H9 (cell line): ENCODE measurements around the gene TRPM8. TPM values are rescaled to one million over a fixed set of nuclear protein-coding genes. Genes with fewer than 3 reads are reported as not detected.

Experiments
- DNase-seq: peaks from one replicate; pipeline ENCODE4 v3.0.0-alpha.2; 2017
- H2AFZ ChIP-seq: one replicate; pipeline ENCODE4 v1.6.1; 2013; ENCODE audit warnings: mild to moderate bottlenecking, low read length, control low read depth, moderate library complexity
- H2AK5ac ChIP-seq: 2 replicates; pipeline ENCODE4 v1.6.1; 2013; ENCODE audit warnings: low read length, control low read depth, mixed read lengths; ENCODE audit not compliant: insufficient read length
- H2BK120ac ChIP-seq: one replicate; pipeline ENCODE4 v1.6.1; 2013; ENCODE audit warnings: low read depth, mild to moderate bottlenecking, low read length, control low read depth, inconsistent platforms; ENCODE audit not compliant: poor library complexity, severe bottlenecking
- H2BK12ac ChIP-seq: 2 replicates; pipeline ENCODE4 v1.6.1; 2013; ENCODE audit warnings: low read length, control low read depth, mixed read lengths, low read depth; ENCODE audit not compliant: insufficient read length
- H2BK15ac ChIP-seq: 2 replicates; pipeline ENCODE4 v1.6.1; 2013; ENCODE audit warnings: low read depth, low read length, control low read depth
- H2BK20ac ChIP-seq: one replicate; pipeline ENCODE4 v1.6.1; 2013; ENCODE audit warnings: low read depth, mild to moderate bottlenecking, low read length, control low read depth, inconsistent platforms; ENCODE audit not compliant: poor library complexity, severe bottlenecking
- H2BK5ac ChIP-seq: 2 replicates; pipeline ENCODE4 v1.6.1; 2013; ENCODE audit warnings: low read length, control low read depth, mixed read lengths; ENCODE audit not compliant: insufficient read length
- H3K14ac ChIP-seq: 2 replicates; pipeline ENCODE4 v1.6.1; 2013; ENCODE audit warnings: low read length, control low read depth; ENCODE audit not compliant: insufficient read depth
- H3K18ac ChIP-seq: 2 replicates; pipeline ENCODE4 v1.6.1; 2013; ENCODE audit warnings: low read depth, mild to moderate bottlenecking, mixed read lengths, low read length, control low read depth; ENCODE audit not compliant: insufficient read length
- H3K23ac ChIP-seq: 2 replicates; pipeline ENCODE4 v1.6.1; 2013; ENCODE audit warnings: low read length, control low read depth, mixed read lengths, low read depth; ENCODE audit not compliant: insufficient read length
- H3K23me2 ChIP-seq: 2 replicates; pipeline ENCODE4 v1.6.1; 2013; ENCODE audit warnings: low read depth, mild to moderate bottlenecking, mixed read lengths, low read length, control low read depth; ENCODE audit not compliant: insufficient read length, poor library complexity, severe bottlenecking
- H3K27ac ChIP-seq: 2 replicates; pipeline ENCODE4 v1.5.1; 2013; ENCODE audit warnings: low read length, control low read depth, mixed read lengths, low read depth; ENCODE audit not compliant: insufficient read length
- H3K27me3 ChIP-seq: 2 replicates; pipeline ENCODE4 v1.6.1; 2013; ENCODE audit warnings: low read length, control low read depth, inconsistent platforms; ENCODE audit not compliant: insufficient read depth
- H3K4ac ChIP-seq: 2 replicates; pipeline ENCODE4 v1.6.1; 2013; ENCODE audit warnings: low read depth, mild to moderate bottlenecking, control low read depth, inconsistent platforms, low read length, moderate library complexity
- H3K4me1 ChIP-seq: 2 replicates; pipeline ENCODE4 v1.6.1; 2013; ENCODE audit warnings: low read length, control low read depth, inconsistent platforms; ENCODE audit not compliant: insufficient read depth
- H3K4me2 ChIP-seq: 2 replicates; pipeline ENCODE4 v1.6.1; 2013; ENCODE audit warnings: low read length, control low read depth, mixed read lengths; ENCODE audit not compliant: insufficient read length, insufficient read depth
- H3K56ac ChIP-seq: 2 replicates; pipeline ENCODE4 v1.6.1; 2013; ENCODE audit warnings: low read depth, mild to moderate bottlenecking, mixed read lengths, low read length, control low read depth; ENCODE audit not compliant: insufficient read length
- H3K79me1 ChIP-seq: 2 replicates; pipeline ENCODE4 v1.6.1; 2013; ENCODE audit warnings: low read depth, mild to moderate bottlenecking, moderate library complexity, low read length, control low read depth, inconsistent platforms; ENCODE audit not compliant: insufficient read depth, poor library complexity, severe bottlenecking
- H3K79me2 ChIP-seq: 2 replicates; pipeline ENCODE4 v1.6.1; 2013; ENCODE audit warnings: low read length, control low read depth, inconsistent platforms; ENCODE audit not compliant: insufficient read depth
- H3K9ac ChIP-seq: 2 replicates; pipeline ENCODE4 v1.6.1; 2013; ENCODE audit warnings: low read length, control low read depth, mixed read lengths; ENCODE audit not compliant: insufficient read length; ENCODE audit errors: extremely low read depth
- H3K9me3 ChIP-seq: one replicate; pipeline ENCODE4 v1.6.1; 2013; ENCODE audit warnings: low read depth, low read length, inconsistent platforms; ENCODE audit not compliant: control insufficient read depth
- H3T11ph ChIP-seq: one replicate; pipeline ENCODE4 v1.6.1; 2013; ENCODE audit warnings: mild to moderate bottlenecking, low read length, control low read depth, inconsistent platforms
- H4K20me1 ChIP-seq: one replicate; pipeline ENCODE4 v1.6.1; 2013; ENCODE audit not compliant: control insufficient read depth, insufficient read length, insufficient read depth
- H4K5ac ChIP-seq: 2 replicates; pipeline ENCODE4 v1.6.1; 2013; ENCODE audit warnings: low read depth, mild to moderate bottlenecking, mixed read lengths, low read length, control low read depth; ENCODE audit not compliant: insufficient read length
- H4K8ac ChIP-seq: replicated peaks from 2 replicates; pipeline ENCODE4 v1.6.1; 2013; ENCODE audit warnings: low read length, control low read depth, mixed read lengths, low read depth; ENCODE audit not compliant: insufficient read length
- H4K91ac ChIP-seq: 2 replicates; pipeline ENCODE4 v1.6.1; 2013; ENCODE audit warnings: low read depth, mild to moderate bottlenecking, moderate library complexity, mixed read lengths, low read length, control low read depth; ENCODE audit not compliant: insufficient read length
- H3K27ac Mint-ChIP-seq, 3 experiments: 2 replicates in 2 of 3; 3 replicates in 1 of 3; pipeline ENCODE4 v1.8.0; 2020 to 2021; ENCODE audit warnings: mixed read lengths in 3 of 3, mild to moderate bottlenecking in 1 of 3, moderate library complexity in 1 of 3
- H3K27me3 Mint-ChIP-seq: 2 replicates; pipeline ENCODE4 v1.8.0; 2021; ENCODE audit warnings: low read depth, mild to moderate bottlenecking, moderate library complexity, mixed read lengths
- H3K36me3 Mint-ChIP-seq, 3 experiments: 2 replicates in 2 of 3; 3 replicates in 1 of 3; pipeline ENCODE4 v1.8.0; 2020 to 2021; ENCODE audit warnings: low read depth in 3 of 3, mixed read lengths in 3 of 3; ENCODE audit not compliant: insufficient read depth in 1 of 3
- H3K4me1 Mint-ChIP-seq, 2 experiments: 2 replicates each; pipeline ENCODE4 v1.8.0; 2020; ENCODE audit warnings: mixed read lengths in 2 of 2
- H3K4me3 Mint-ChIP-seq, 2 experiments: 2 replicates in 1 of 2; 3 replicates in 1 of 2; pipeline ENCODE4 v1.8.0; 2020 to 2021; ENCODE audit warnings: mild to moderate bottlenecking in 2 of 2, mixed read lengths in 2 of 2, moderate library complexity in 1 of 2
- H3K9me3 Mint-ChIP-seq, 2 experiments: 2 replicates in 1 of 2; 3 replicates in 1 of 2; pipeline ENCODE4 v1.8.0; 2020; ENCODE audit warnings: mild to moderate bottlenecking in 2 of 2, mixed read lengths in 2 of 2, moderate library complexity in 1 of 2
- WGBS: extraction: QIAGEN DNeasy Blood & Tissue Kit; methylation state at CpG from one replicate; pipeline ENCODE4 v1.1.7; 2013; ENCODE audit warnings: missing lambda C conversion rate, low lambda C conversion rate, mixed read lengths; ENCODE audit not compliant: insufficient read length; ENCODE audit errors: extremely low coverage; 5-methylcytosine and 5-hydroxymethylcytosine counted together
- total RNA-seq: library from RNA; stranded (reverse); gene quantifications from 2 replicates; pipeline ENCODE4 v1.2.1, GENCODE V29; 2021
- TF ChIP-seq, protein P1 (sequence below): fragments of 200-600 bp; sonication (generic); conservative IDR thresholded peaks from 3 replicates; pipeline ENCODE4 v1.8.0; 2021; ENCODE audit warnings: antibody characterized with exemption, mild to moderate bottlenecking

The TRPM8 gene
- total RNA-seq, 1 experiment from 2014 or later: 0.28 TPM

DNA sequence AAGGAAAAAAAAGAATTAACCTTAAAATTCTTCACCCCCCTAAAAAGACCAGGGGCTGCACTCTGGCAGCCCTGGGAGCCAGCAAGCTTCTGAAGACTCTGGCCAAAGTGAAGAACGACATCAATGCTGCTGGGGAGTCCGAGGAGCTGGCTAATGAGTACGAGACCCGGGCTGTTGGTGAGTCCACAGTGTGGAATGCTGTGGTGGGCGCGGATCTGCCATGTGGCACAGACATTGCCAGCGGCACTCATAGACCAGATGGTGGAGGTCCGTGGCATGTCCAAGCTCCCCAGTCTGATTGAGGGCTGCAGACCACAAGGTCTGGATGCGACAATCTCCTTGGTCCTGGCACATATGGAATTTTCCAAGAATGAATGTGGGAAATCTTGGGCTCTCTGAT lies 47.4 kb downstream of the TRPM8 start:
- peaks cover 2 to 4% of the 10 kb centered on the region in 2 experiments; a peak in 1 of 4 replicates for H3K4me1 Mint-ChIP-seq
- Histone ChIP-seq H3K14ac (no peak overlapping the region), H2BK5ac (no peak overlapping the region), H2AFZ (no peak overlapping the region), H3K23ac (no peak overlapping the region), H3K27ac (no peak overlapping the region), H2BK20ac (no peak overlapping the region), H3K9me3 (no peaks in the 10 kb centered on the region), H3T11ph (no peak overlapping the region), H3K4me1 (no peaks in the 10 kb centered on the region), H3K4ac (no peak overlapping the region), H4K91ac (no peak overlapping the region), H2AK5ac (no peak overlapping the region), H3K18ac (no peak overlapping the region), H2BK15ac (no peak overlapping the region), H4K20me1 (no peaks in the 10 kb centered on the region), H2BK120ac (no peak overlapping the region), H3K79me2 (no peaks in the 10 kb centered on the region), H3K56ac (no peak overlapping the region), H3K27me3 (no peaks in the 10 kb centered on the region), H3K4me2 (no peak overlapping the region), H2BK12ac (no peak overlapping the region), H3K9ac (no peak overlapping the region), H3K79me1 (no peaks in the 10 kb centered on the region), H4K5ac (no peak overlapping the region), H4K8ac (no peak overlapping the region), H3K23me2 (no peaks in the 10 kb centered on the region)
- TF ChIP-seq, protein P1, sequence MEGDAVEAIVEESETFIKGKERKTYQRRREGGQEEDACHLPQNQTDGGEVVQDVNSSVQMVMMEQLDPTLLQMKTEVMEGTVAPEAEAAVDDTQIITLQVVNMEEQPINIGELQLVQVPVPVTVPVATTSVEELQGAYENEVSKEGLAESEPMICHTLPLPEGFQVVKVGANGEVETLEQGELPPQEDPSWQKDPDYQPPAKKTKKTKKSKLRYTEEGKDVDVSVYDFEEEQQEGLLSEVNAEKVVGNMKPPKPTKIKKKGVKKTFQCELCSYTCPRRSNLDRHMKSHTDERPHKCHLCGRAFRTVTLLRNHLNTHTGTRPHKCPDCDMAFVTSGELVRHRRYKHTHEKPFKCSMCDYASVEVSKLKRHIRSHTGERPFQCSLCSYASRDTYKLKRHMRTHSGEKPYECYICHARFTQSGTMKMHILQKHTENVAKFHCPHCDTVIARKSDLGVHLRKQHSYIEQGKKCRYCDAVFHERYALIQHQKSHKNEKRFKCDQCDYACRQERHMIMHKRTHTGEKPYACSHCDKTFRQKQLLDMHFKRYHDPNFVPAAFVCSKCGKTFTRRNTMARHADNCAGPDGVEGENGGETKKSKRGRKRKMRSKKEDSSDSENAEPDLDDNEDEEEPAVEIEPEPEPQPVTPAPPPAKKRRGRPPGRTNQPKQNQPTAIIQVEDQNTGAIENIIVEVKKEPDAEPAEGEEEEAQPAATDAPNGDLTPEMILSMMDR: no peak
- H3K36me3 Mint-ChIP-seq: no peaks in the 10 kb centered on the region
- no peaks in the 10 kb centered on the region for H3K27me3 Mint-ChIP-seq
- H3K27ac Mint-ChIP-seq: no peak overlapping the region; a peak in 1 of 7 replicates
- WGBS: no CpG with 5 or more reads among the region's 9 CpGs
- no peak for DNase-seq
- no peaks in the 10 kb centered on the region for H3K9me3 Mint-ChIP-seq
- no peak overlapping the region for H3K4me3 Mint-ChIP-seq
